ENCODE measurements around the gene ANKIB1.

- TF ChIP-seq DNMT1 (IDR thresholded peaks at IDR 0.05) (no peak), POLR2A (conservative IDR thresholded peaks at IDR 0.05) (no peak), POLR2G (IDR thresholded peaks at IDR 0.05; ENCODE audit: low read depth, low read length) (no peak)
Measured at GRCh38 chr7:92391071-92391470, 145.3 kb downstream of the ANKIB1 start.

All from K562 (cell line).